A549 treated with RU486 at 1 μM for 4 hours (cell line): Measurements from ENCODE around the gene NBR1. TPM values are rescaled to one million over a fixed set of nuclear protein-coding genes. Genes with fewer than 3 reads are reported as not detected.

Experiments used
- total RNA-seq: library from RNA; stranded (reverse); fragments of 200-300 nt; extraction: Qiagen RNA extraction; gene quantifications from 5 replicates; pipeline ENCODE4 v1.2.3, GENCODE V29; 2022; ENCODE audit warnings: low read depth

The NBR1 gene
- total RNA-seq = 33.5 to 45.9 TPM (median 41.3 TPM) in 5 replicates

GRCh38 chr17:43170766-43171585, at the start of gene NBR1:
Gene NBR1 (plus strand): TSS chr17:43171214. CDS start chr17:43175800, 4,586 bp downstream.

GRCh38 chr17:43125133-43125966, 45.7 kb upstream of the NBR1 start, which contains the start of gene BRCA1:
Gene BRCA1 (minus strand): TSS chr17:43125364. CDS start chr17:43124096, 1,268 bp downstream.

GRCh38 chr17:43211480-43212402, 40.7 kb downstream of the NBR1 start, which contains the start of gene TMEM106A:
Gene TMEM106A (plus strand): TSS chr17:43211875. CDS start chr17:43213042, 1,167 bp downstream.

GRCh38 chr17:43228020-43228782, 57.2 kb downstream of the NBR1 start, which contains the start of gene CCDC200:
Gene CCDC200 (minus strand): TSS chr17:43228623. CDS start chr17:43228554, 69 bp downstream.

GRCh38 chr17:43233877-43234276, 62.9 kb downstream of the NBR1 start, which contains the start of gene RNU2-1:
Gene RNU2-1 (minus strand): TSS chr17:43233977.

Other genes starting within 250 kb of the NBR1 start
- gene AARSD1, start 206.8 kb upstream of the NBR1 start, total RNA-seq = 50.2 to 57.9 TPM (median 52.4 TPM) in 5 replicates
- 0.70 to 1.6 TPM (median 1.1 TPM) in 5 replicates for gene PTGES3L, start 191.1 kb upstream of the NBR1 start, total RNA-seq
- gene RUNDC1, start 190.6 kb upstream of the NBR1 start, total RNA-seq = 19.2 to 22.8 TPM (median 21.6 TPM) in 5 replicates
- gene RPL27, start 172.8 kb upstream of the NBR1 start, total RNA-seq = 2,797 to 3,699 TPM (median 3,171 TPM) in 5 replicates
- gene IFI35, start 164.4 kb upstream of the NBR1 start, total RNA-seq = 15.7 to 21.2 TPM (median 17.9 TPM) in 5 replicates
- gene VAT1, start 148.8 kb upstream of the NBR1 start, total RNA-seq = 208 to 241 TPM (median 225 TPM) in 5 replicates
- 0.08 to 0.18 TPM (median 0.13 TPM) in 5 replicates for gene RND2, start 146.0 kb upstream of the NBR1 start, total RNA-seq
- 23.2 to 29.0 TPM (median 26.8 TPM) in 5 replicates for gene BRCA1, start 45.9 kb upstream of the NBR1 start, total RNA-seq
- gene TMEM106A, start 40.7 kb downstream of the NBR1 start, total RNA-seq = 0.49 to 2.3 TPM (median 1.2 TPM) in 5 replicates
- not detected in 5 replicates for gene CCDC200, start 57.4 kb downstream of the NBR1 start, total RNA-seq
- not detected in 5 replicates for gene RNU2-1, start 62.8 kb downstream of the NBR1 start, total RNA-seq
- gene ARL4D, start 227.8 kb downstream of the NBR1 start, total RNA-seq = 17.4 to 27.9 TPM (median 21.9 TPM) in 5 replicates